Caco-2 (cell line): ENCODE measurements around the gene CSNK2A2. TPM values are rescaled to one million over a fixed set of nuclear protein-coding genes. Genes with fewer than 3 reads are reported as not detected.

Experiments used
- BruUV-seq: library from RNA; stranded (reverse); fragments of 400-500 nt; replicated peaks from 2 replicates; lab custom pipeline; 2021; lab: Mats Ljungman, UMichigan
- CTCF ChIA-PET: fragments of 300-600 bp; sonication (Branson Sonifier 250); formaldehyde crosslinking; loops from one replicate; lab custom pipeline; 2022; ENCODE audit warnings: antibody characterized with exemption; lab: Charles Lee
- POLR2A ChIA-PET: fragments of 300-600 bp; sonication (Branson Sonifier 250); formaldehyde crosslinking; loops from one replicate; lab custom pipeline; 2022; ENCODE audit warnings: antibody characterized with exemption; lab: Charles Lee
- DNase-seq, 2 experiments: peaks; one replicate each; pipeline versions ENCODE4 v3.0.0 to v3.0.0-alpha.2; 2020 to 2022
- H3K27me3 ChIP-seq: replicated peaks from 2 replicates; pipeline ENCODE4 v1.6.0; 2011; ENCODE audit warnings: low read length; ENCODE audit not compliant: control insufficient read depth, insufficient read depth
- H3K36me3 ChIP-seq: 2 replicates; pipeline ENCODE4 v1.5.1; 2011; ENCODE audit warnings: low read length; ENCODE audit not compliant: control insufficient read depth, insufficient read depth
- H3K4me1 ChIP-seq: fragments of 250-450 bp; sonication (Bioruptor Pico); 2 replicates; pipeline ENCODE4 v1.5.1; 2020; ENCODE audit warnings: mild to moderate bottlenecking
- H3K4me3 ChIP-seq: 2 replicates; pipeline ENCODE4 v1.5.1; 2011; ENCODE audit warnings: low read depth, mild to moderate bottlenecking, control low read depth, low read length
- H3K9me3 ChIP-seq: fragments of 250-450 bp; sonication (Bioruptor Pico); 2 replicates; pipeline ENCODE4 v1.5.1; 2020; ENCODE audit warnings: mild to moderate bottlenecking, moderate library complexity
- H3K27ac Mint-ChIP-seq: one replicate; pipeline ENCODE4 v1.8.0; 2022; ENCODE audit warnings: mixed read lengths; ENCODE audit not compliant: unreplicated experiment
- H3K27me3 Mint-ChIP-seq: one replicate; pipeline ENCODE4 v1.8.0; 2022; ENCODE audit warnings: mixed read lengths; ENCODE audit not compliant: insufficient read depth, unreplicated experiment
- H3K36me3 Mint-ChIP-seq: one replicate; pipeline ENCODE4 v1.8.0; 2022; ENCODE audit warnings: mild to moderate bottlenecking, mixed read lengths; ENCODE audit not compliant: insufficient read depth, unreplicated experiment
- H3K4me1 Mint-ChIP-seq: one replicate; pipeline ENCODE4 v1.8.0; 2022; ENCODE audit warnings: low read depth, mixed read lengths; ENCODE audit not compliant: unreplicated experiment
- H3K4me3 Mint-ChIP-seq: one replicate; pipeline ENCODE4 v1.8.0; 2022; ENCODE audit warnings: mild to moderate bottlenecking, moderate library complexity, mixed read lengths; ENCODE audit not compliant: unreplicated experiment
- H3K9me3 Mint-ChIP-seq: one replicate; pipeline ENCODE4 v1.8.0; 2022; ENCODE audit warnings: mixed read lengths; ENCODE audit not compliant: unreplicated experiment
- intact Hi-C: fragments of 100-400 bp; cut with micrococcal nuclease; formaldehyde crosslinking; loops from one replicate; pipeline ENCODE4 v1.10.0; 2022; ENCODE audit not compliant: unreplicated experiment
- total RNA-seq: library from RNA; stranded (reverse); gene quantifications from 2 replicates; pipeline ENCODE4 v1.2.3, GENCODE V29; 2022
- TF ChIP-seq, protein P1 (sequence below), 2 experiments: fragments of 200-600 bp in 1 of 2; IDR thresholded peaks; 1 replicate in 1 of 2; 2 replicates in 1 of 2; pipeline versions ENCODE4 v1.5.1 to v1.8.0; 2011 to 2022; ENCODE audit warnings: antibody characterized with exemption in 1 of 2, control low read depth in 1 of 2, inconsistent platforms in 1 of 2, low read depth in 1 of 2, low read length in 1 of 2, mild to moderate bottlenecking in 1 of 2, moderate library complexity in 1 of 2; ENCODE audit not compliant: insufficient read depth in 1 of 2, severe bottlenecking in 1 of 2, unreplicated experiment in 1 of 2

Gene CSNK2A2
- total RNA-seq, 1 experiment from 2014 or later: 181 TPM

DNA sequence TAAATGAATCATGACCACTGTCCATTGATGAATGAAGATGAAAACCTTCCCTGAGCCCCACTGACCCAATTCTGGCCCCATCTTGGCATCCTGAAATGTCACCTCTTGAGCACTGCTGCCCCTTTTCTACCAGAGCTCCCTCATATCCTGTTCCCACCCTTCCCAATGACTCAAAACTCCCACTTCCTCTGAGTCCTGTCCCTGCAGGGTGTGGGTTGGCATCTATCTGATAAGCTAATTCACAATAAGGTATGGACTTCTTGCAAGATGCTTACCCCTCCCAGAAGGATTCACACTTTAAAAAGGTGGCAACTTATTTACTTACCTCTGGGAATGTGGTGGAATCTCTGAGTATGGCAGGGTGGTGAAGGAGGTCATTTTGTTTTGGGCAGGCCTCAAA is 13.3 kb upstream of the CSNK2A2 start:
- no peaks in the 10 kb centered on the region for H3K36me3 Mint-ChIP-seq
- no peaks in the 10 kb centered on the region for H3K4me1 ChIP-seq
- no peak for DNase-seq
- BruUV-seq: no TSS peak
- H3K9me3 Mint-ChIP-seq: no peaks in the 10 kb centered on the region
- no peak overlapping the region for H3K4me3 Mint-ChIP-seq
- POLR2A ChIA-PET: no interaction called here
- H3K9me3 ChIP-seq: no peaks in the 10 kb centered on the region
- intact Hi-C loops: no loop called here
- H3K4me1 Mint-ChIP-seq: no peaks in the 10 kb centered on the region
- no peaks in the 10 kb centered on the region; the same call in 1 of the 2 replicates for H3K27me3 ChIP-seq
- TF ChIP-seq, protein P1, sequence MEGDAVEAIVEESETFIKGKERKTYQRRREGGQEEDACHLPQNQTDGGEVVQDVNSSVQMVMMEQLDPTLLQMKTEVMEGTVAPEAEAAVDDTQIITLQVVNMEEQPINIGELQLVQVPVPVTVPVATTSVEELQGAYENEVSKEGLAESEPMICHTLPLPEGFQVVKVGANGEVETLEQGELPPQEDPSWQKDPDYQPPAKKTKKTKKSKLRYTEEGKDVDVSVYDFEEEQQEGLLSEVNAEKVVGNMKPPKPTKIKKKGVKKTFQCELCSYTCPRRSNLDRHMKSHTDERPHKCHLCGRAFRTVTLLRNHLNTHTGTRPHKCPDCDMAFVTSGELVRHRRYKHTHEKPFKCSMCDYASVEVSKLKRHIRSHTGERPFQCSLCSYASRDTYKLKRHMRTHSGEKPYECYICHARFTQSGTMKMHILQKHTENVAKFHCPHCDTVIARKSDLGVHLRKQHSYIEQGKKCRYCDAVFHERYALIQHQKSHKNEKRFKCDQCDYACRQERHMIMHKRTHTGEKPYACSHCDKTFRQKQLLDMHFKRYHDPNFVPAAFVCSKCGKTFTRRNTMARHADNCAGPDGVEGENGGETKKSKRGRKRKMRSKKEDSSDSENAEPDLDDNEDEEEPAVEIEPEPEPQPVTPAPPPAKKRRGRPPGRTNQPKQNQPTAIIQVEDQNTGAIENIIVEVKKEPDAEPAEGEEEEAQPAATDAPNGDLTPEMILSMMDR (IDR thresholded peaks at IDR 0.05; ENCODE audit: insufficient read depth in 1 of 2, low read depth in 1 of 2, low read length in 1 of 2, severe bottlenecking in 1 of 2, unreplicated experiment in 1 of 2): no peak
- H3K27me3 Mint-ChIP-seq: peaks cover 24% of the 10 kb centered on the region
- H3K4me3 ChIP-seq: no peak overlapping the region
- CTCF ChIA-PET: no interaction called here
- H3K27ac Mint-ChIP-seq: no peak overlapping the region
- no peaks in the 10 kb centered on the region for H3K36me3 ChIP-seq

DNA sequence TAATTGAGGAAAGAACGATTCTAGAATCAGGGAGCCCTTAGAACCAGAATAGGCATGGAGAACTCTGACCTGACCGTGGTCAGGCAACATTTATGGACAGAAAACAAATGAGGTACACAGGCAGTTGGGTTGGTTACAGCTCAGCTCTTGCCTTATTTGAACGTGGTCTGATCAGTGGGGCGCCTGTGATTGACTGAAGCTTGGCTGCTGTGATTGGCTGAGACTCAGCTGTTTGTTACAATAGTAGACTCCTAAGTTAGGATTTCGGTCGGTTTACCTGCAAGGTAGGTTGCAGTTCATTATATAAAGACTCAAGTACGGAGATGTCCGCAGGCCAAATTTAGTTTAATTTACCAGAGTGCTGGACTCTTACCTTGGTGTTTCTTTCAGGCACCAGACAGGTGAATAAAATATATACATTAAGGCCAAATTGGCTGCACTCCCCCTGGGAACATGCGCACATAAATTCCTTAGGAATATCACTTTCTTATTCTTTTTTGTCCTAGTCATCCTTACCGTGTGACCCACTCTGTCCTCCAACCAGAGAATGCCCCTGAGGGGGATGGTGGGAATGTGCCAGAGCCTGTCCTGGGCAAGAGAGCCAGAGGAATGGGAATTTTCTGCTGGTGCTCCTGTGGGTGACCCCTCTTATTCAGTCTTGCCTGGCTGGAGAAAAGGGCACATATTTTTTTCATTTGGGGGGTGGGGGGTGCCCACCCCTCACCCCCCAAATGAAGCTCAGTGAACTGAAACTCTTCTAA is 7.5 kb upstream of the CSNK2A2 start:
- BruUV-seq: no TSS peak
- no peak overlapping the region for H3K4me3 ChIP-seq
- H3K27ac Mint-ChIP-seq: no peak overlapping the region

DNA sequence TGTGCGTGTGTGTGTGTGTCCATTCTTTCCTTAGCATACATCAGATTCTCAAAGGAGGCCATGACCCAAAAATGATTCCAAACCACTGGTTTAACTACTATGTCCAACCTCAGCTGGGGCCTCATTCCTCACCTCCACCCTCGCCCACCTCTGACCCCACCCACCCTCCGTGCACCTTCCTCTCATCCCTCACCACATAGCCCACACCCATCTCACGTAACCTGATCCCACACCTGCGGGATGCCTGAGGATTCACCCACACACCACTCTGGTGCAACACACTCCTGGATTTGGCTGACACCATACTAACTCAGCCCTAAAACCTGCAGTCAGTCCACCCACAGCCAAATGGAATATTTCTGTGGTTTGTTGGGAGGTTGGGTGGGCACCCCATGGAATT is 3.3 kb upstream of the CSNK2A2 start:
- Histone ChIP-seq H3K4me1 (peaks cover 11% of the 10 kb centered on the region), H3K36me3 (no peaks in the 10 kb centered on the region), H3K4me3 (no peak overlapping the region), H3K9me3 (no peaks in the 10 kb centered on the region), H3K27me3 (no peaks in the 10 kb centered on the region)
- intact Hi-C loops: no loop called here
- TF ChIP-seq, protein P1 (IDR thresholded peaks at IDR 0.05; ENCODE audit: insufficient read depth in 1 of 2, low read depth in 1 of 2, low read length in 1 of 2, severe bottlenecking in 1 of 2, unreplicated experiment in 1 of 2): no peak
- Mint-ChIP-seq H3K4me1 (peaks cover 9% of the 10 kb centered on the region), H3K27ac (no peak overlapping the region), H3K27me3 (peaks cover 11% of the 10 kb centered on the region), H3K36me3 (peaks cover 17% of the 10 kb centered on the region), H3K9me3 (no peaks in the 10 kb centered on the region), H3K4me3 (no peak overlapping the region)
- ChIA-PET CTCF (no interaction called here), POLR2A (no interaction called here)
- BruUV-seq: no TSS peak
- no peak for DNase-seq

More for the DNA sequence above, 7.5 kb upstream of the CSNK2A2 start:
- Histone ChIP-seq H3K4me1 (no peaks in the 10 kb centered on the region), H3K9me3 (no peaks in the 10 kb centered on the region), H3K27me3 (no peaks in the 10 kb centered on the region), H3K36me3 (no peaks in the 10 kb centered on the region)
- H3K9me3 Mint-ChIP-seq: no peaks in the 10 kb centered on the region
- H3K4me3 Mint-ChIP-seq: no peak overlapping the region
- no peak for DNase-seq
- H3K36me3 Mint-ChIP-seq: no peaks in the 10 kb centered on the region
- peaks cover 8% of the 10 kb centered on the region for H3K27me3 Mint-ChIP-seq
- intact Hi-C loops: no loop called here
- H3K4me1 Mint-ChIP-seq: no peaks in the 10 kb centered on the region
- CTCF ChIA-PET: interaction anchor here (0.6 kb wide), 1 partner anchor 17 kb away, joined by 3 read pairs; no protein-coding TSS in a partner anchor
- POLR2A ChIA-PET: no interaction called here
- TF ChIP-seq, protein P1 (IDR thresholded peaks at IDR 0.05; ENCODE audit: insufficient read depth in 1 of 2, low read depth in 1 of 2, low read length in 1 of 2, severe bottlenecking in 1 of 2, unreplicated experiment in 1 of 2): no peak
